Retinal pigment epithelial cell (primary cell): Measurements from ENCODE around the gene WDR5.
"Not testable (repeated sequence)": the region's sequence is repeated elsewhere in the genome, so short reads cannot be mapped to it uniquely, and the experiment has no call there.

ENCODE experiments used
- DNase-seq: peaks from one replicate; pipeline ENCODE4 v3.0.0-alpha.2; 2010; ENCODE audit warnings: low read depth
- H3K4me3 ChIP-seq: 2 replicates; pipeline ENCODE4 v1.5.1; 2011; ENCODE audit warnings: mild to moderate bottlenecking, low read length, control low read depth, moderate library complexity
- CTCF ChIP-seq: conservative IDR thresholded peaks from 2 replicates; pipeline ENCODE4 v1.5.1; 2011; ENCODE audit warnings: low read depth, low read length, control low read depth, inconsistent platforms

The WDR5 gene

GRCh38 chr9:134135343-134136117 lies at the start of gene WDR5:
TSS of gene WDR5 (plus strand) at chr9:134136082. CDS start at chr9:134139878, 3,796 bp downstream.
- peak; percentile 51 for DNase-seq
- peak within 1 kb of the TSS; percentile 86 for H3K4me3 ChIP-seq
- peak; percentile 35 for TF ChIP-seq CTCF

- DNase-seq, result no peak
- no peak overlapping the region for H3K4me3 ChIP-seq
- TF ChIP-seq CTCF, result no peak
Measured at GRCh38 chr9:134088063-134088725, 47.7 kb upstream of the WDR5 start.

- TF ChIP-seq CTCF, result no peak
- DNase-seq, result no peak
- H3K4me3 ChIP-seq, result no peak overlapping the region
Measured at GRCh38 chr9:134089972-134090371, 45.9 kb upstream of the WDR5 start.

GRCh38 chr9:134099123-134099761 lies 36.6 kb upstream of the WDR5 start:
- DNase-seq, result no peak
- peak; percentile 82 for TF ChIP-seq CTCF
- H3K4me3 ChIP-seq, result no peak overlapping the region

- no peak overlapping the region for H3K4me3 ChIP-seq
- no peak for TF ChIP-seq CTCF
- no peak for DNase-seq
Measured at GRCh38 chr9:134100040-134100439, 35.8 kb upstream of the WDR5 start.

GRCh38 chr9:134101133-134101532 lies 34.7 kb upstream of the WDR5 start:
- not testable (repeated sequence) for H3K4me3 ChIP-seq, DNase-seq

- H3K4me3 ChIP-seq, result no peak overlapping the region
- DNase-seq, result no peak
- TF ChIP-seq CTCF, result no peak
Measured at GRCh38 chr9:134101623-134102149, 34.2 kb upstream of the WDR5 start.
